ENCODE measurements around the gene PLPP6. TPM values are rescaled to one million over a fixed set of nuclear protein-coding genes. Genes with fewer than 3 reads are reported as not detected.
"Not testable (repeated sequence)": the region's sequence is repeated elsewhere in the genome, so short reads cannot be mapped to it uniquely, and the experiment has no call there.

The PLPP6 gene
- total RNA-seq, 1 experiment from 2014 or later = 1.4 TPM

- H3K4me1 ChIP-seq = no peaks in the 10 kb centered on the region
- H3K27me3 ChIP-seq = no peaks in the 10 kb centered on the region
- no peak for DNase-seq
- H3K36me3 ChIP-seq = no peaks in the 10 kb centered on the region
- H3K4me3 ChIP-seq = no peak overlapping the region
- no peak overlapping the region for H3K27ac ChIP-seq
- no peaks in the 10 kb centered on the region for H3K9me3 ChIP-seq (replicated peaks)
Measured at GRCh38 chr9:4654538-4654937, 7.6 kb upstream of the PLPP6 start.

- DNase-seq; H3K27me3 ChIP-seq; H3K36me3 ChIP-seq; H3K4me3 ChIP-seq; H3K9me3 ChIP-seq (replicated peaks); H3K27ac ChIP-seq; H3K4me1 ChIP-seq: not testable (repeated sequence)
Measured at GRCh38 chr9:4656196-4656595, 5.9 kb upstream of the PLPP6 start.

- no peaks in the 10 kb centered on the region for H3K9me3 ChIP-seq (replicated peaks)
- no peak overlapping the region for H3K4me3 ChIP-seq
- no peaks in the 10 kb centered on the region for H3K4me1 ChIP-seq
- no peaks in the 10 kb centered on the region for H3K36me3 ChIP-seq
- no peaks in the 10 kb centered on the region for H3K27me3 ChIP-seq
- H3K27ac ChIP-seq = no peak overlapping the region
- no peak for DNase-seq
Measured at GRCh38 chr9:4656621-4657020, 5.5 kb upstream of the PLPP6 start.

GRCh38 chr9:4657426-4658159, 4.5 kb upstream of the PLPP6 start:
- DNase-seq = no peak
- Histone ChIP-seq H3K27me3 (no peaks in the 10 kb centered on the region), H3K27ac (no peak overlapping the region), H3K9me3 (replicated peaks) (no peaks in the 10 kb centered on the region), H3K36me3 (no peaks in the 10 kb centered on the region), H3K4me1 (no peaks in the 10 kb centered on the region), H3K4me3 (no peak overlapping the region)

GRCh38 chr9:4660665-4661064, 1.4 kb upstream of the PLPP6 start:
- not testable (repeated sequence) for H3K27me3 ChIP-seq; DNase-seq; H3K27ac ChIP-seq; H3K4me1 ChIP-seq; H3K36me3 ChIP-seq; H3K4me3 ChIP-seq; H3K9me3 ChIP-seq (replicated peaks)

- H3K27ac ChIP-seq = no peak overlapping the region
- H3K9me3 ChIP-seq (replicated peaks) = no peaks in the 10 kb centered on the region
- no peaks in the 10 kb centered on the region for H3K4me1 ChIP-seq
- no peaks in the 10 kb centered on the region for H3K36me3 ChIP-seq
- DNase-seq = no peak
- no peak overlapping the region for H3K4me3 ChIP-seq
- no peaks in the 10 kb centered on the region for H3K27me3 ChIP-seq
Measured at GRCh38 chr9:4661165-4661564, 929 bp upstream of the PLPP6 start.

GRCh38 chr9:4661611-4662010, 483 bp upstream of the PLPP6 start:
- Histone ChIP-seq H3K36me3 (no peaks in the 10 kb centered on the region), H3K9me3 (replicated peaks) (no peaks in the 10 kb centered on the region), H3K4me3 (peak overlapping the region; percentile 63), H3K27me3 (no peaks in the 10 kb centered on the region), H3K4me1 (no peaks in the 10 kb centered on the region), H3K27ac (no peak overlapping the region)
- no peak for DNase-seq

- no peak for DNase-seq
- H3K4me3 ChIP-seq = no peak overlapping the region
- H3K9me3 ChIP-seq (replicated peaks) = no peaks in the 10 kb centered on the region
- H3K27ac ChIP-seq = no peak overlapping the region
- no peaks in the 10 kb centered on the region for H3K4me1 ChIP-seq
- no peaks in the 10 kb centered on the region for H3K27me3 ChIP-seq
- H3K36me3 ChIP-seq = no peaks in the 10 kb centered on the region
Measured at GRCh38 chr9:4662989-4663792, 1.1 kb downstream of the PLPP6 start.

GRCh38 chr9:4663956-4664355, 1.9 kb downstream of the PLPP6 start:
- Histone ChIP-seq H3K27ac (no peak overlapping the region), H3K9me3 (replicated peaks) (no peaks in the 10 kb centered on the region), H3K4me3 (no peak overlapping the region), H3K27me3 (no peaks in the 10 kb centered on the region), H3K4me1 (no peaks in the 10 kb centered on the region), H3K36me3 (no peaks in the 10 kb centered on the region)
- DNase-seq = no peak

- no peaks in the 10 kb centered on the region for H3K36me3 ChIP-seq
- no peaks in the 10 kb centered on the region for H3K4me1 ChIP-seq
- H3K27me3 ChIP-seq = no peaks in the 10 kb centered on the region
- H3K27ac ChIP-seq = no peak overlapping the region
- H3K4me3 ChIP-seq = no peak overlapping the region
- no peak for DNase-seq
- no peaks in the 10 kb centered on the region for H3K9me3 ChIP-seq (replicated peaks)
Measured at GRCh38 chr9:4665357-4665756, 3.3 kb downstream of the PLPP6 start.

GRCh38 chr9:4666042-4666699, 4.1 kb downstream of the PLPP6 start, which contains the start of gene SPATA6L:
SPATA6L (minus strand) TSS chr9:4666480; CDS start chr9:4666250, 230 bp downstream.
- DNase-seq = peak; percentile 7 to 23
- Histone ChIP-seq H3K36me3 (no peaks in the 10 kb centered on the region), H3K4me1 (no peaks in the 10 kb centered on the region), H3K4me3 (peak within 1 kb of the TSS; percentile 42), H3K27me3 (no peaks in the 10 kb centered on the region), H3K9me3 (replicated peaks) (no peaks in the 10 kb centered on the region), H3K27ac (no peak within 1 kb of the TSS)

GRCh38 chr9:4667681-4668080, 5.6 kb downstream of the PLPP6 start:
- Histone ChIP-seq H3K27me3 (no peaks in the 10 kb centered on the region), H3K4me3 (no peak overlapping the region), H3K27ac (no peak overlapping the region), H3K36me3 (no peaks in the 10 kb centered on the region), H3K9me3 (replicated peaks) (no peaks in the 10 kb centered on the region), H3K4me1 (no peaks in the 10 kb centered on the region)
- DNase-seq = no peak

GRCh38 chr9:4668604-4669003, 6.5 kb downstream of the PLPP6 start:
- Histone ChIP-seq H3K27me3 (no peaks in the 10 kb centered on the region), H3K4me1 (no peaks in the 10 kb centered on the region), H3K27ac (no peak overlapping the region), H3K9me3 (replicated peaks) (no peaks in the 10 kb centered on the region), H3K4me3 (no peak overlapping the region), H3K36me3 (no peaks in the 10 kb centered on the region)
- DNase-seq = no peak

GRCh38 chr9:4669890-4670289, 7.8 kb downstream of the PLPP6 start:
- H3K4me1 ChIP-seq = no peaks in the 10 kb centered on the region
- no peak overlapping the region for H3K4me3 ChIP-seq
- no peaks in the 10 kb centered on the region for H3K36me3 ChIP-seq
- H3K9me3 ChIP-seq (replicated peaks) = no peaks in the 10 kb centered on the region
- no peak overlapping the region for H3K27ac ChIP-seq
- no peak for DNase-seq
- no peaks in the 10 kb centered on the region for H3K27me3 ChIP-seq

- Histone ChIP-seq H3K9me3 (replicated peaks) (no peaks in the 10 kb centered on the region), H3K27ac (no peak overlapping the region), H3K4me3 (no peak overlapping the region), H3K27me3 (no peaks in the 10 kb centered on the region), H3K36me3 (no peaks in the 10 kb centered on the region), H3K4me1 (no peaks in the 10 kb centered on the region)
- DNase-seq = no peak
Measured at GRCh38 chr9:4670591-4670990, 8.5 kb downstream of the PLPP6 start.
